Fibroblast of skin of left biceps (primary cell): ENCODE results near the gene RGS14.
"Not testable (repeated sequence)": the region's sequence is repeated elsewhere in the genome, so short reads cannot be mapped to it uniquely, and the experiment has no call there.

Source experiments
- DNase-seq, 2 experiments: peaks; one replicate each; pipeline ENCODE4 v3.0.0-alpha.2; 2013; ENCODE audit warnings: low read depth in 2 of 2

Gene RGS14

DNA sequence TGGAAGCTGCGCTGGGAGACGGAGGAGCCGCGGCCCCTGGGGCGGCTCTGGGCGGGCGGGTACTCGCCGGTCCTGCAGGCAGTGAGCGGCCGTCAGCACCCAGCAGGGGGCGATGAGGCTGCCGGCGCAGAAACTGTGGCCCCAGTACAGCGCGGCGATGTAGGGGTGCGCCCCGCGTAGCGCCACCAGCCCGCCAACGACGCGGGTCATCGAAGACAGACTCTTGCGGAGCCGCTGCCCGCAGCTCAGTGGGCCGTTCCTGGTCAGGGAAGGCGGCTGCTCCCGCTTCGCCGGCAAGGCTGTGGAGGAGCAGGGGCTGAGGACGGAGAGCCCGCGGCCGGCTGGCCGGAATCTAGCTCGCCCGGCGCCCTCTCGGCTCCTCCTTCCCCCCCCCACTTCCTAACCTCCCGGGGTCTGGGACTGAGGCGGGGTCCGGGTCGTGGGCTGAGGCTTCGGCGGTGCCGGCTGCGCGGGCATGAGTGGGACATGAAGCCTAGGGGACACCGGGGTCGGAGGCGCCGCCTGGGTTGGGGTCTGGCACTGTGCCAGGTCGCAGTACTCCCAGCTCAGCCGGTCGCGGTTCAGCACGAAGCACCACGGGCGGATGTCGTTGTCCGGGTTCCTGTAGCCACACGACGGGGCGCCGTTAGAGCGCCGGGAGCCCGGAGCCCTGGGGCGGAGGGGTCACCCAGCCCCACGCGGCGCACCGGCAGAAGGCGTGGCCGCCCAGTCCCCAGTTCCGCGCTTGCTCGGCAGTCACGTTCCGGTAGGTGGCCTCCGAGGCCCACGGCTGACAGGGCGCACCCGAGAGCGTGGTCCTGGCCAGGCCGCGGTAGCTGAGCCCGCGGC, 46.3 kb downstream of the RGS14 start:
- DNase-seq: no peak

DNA sequence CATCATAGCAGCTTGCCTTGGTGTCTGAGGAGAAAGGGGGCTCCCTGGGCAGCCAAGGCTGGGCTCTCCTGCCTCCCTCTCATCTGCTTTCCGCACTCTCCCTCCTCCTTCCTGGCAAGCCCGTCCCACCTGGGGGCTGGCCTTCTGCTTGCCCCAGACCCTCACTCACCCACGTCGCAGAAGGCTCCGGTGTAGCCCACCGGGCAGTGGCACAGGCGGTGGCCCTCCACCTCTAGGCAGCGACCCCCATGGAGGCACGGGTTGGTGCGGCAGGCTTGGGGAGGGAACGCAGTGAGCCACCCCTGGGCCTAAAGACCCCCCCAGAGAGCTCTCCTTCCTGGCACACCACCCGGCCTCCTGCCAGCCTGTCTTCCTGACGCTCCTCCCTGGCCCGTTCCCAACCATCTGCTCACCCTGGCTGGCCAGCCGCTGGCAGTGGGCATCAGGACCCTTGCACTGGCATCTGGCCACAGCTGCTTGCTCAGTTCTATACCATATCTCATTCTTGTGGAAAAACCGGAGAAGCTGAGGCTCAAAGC, 47.0 kb downstream of the RGS14 start:
- no peak for DNase-seq

DNA sequence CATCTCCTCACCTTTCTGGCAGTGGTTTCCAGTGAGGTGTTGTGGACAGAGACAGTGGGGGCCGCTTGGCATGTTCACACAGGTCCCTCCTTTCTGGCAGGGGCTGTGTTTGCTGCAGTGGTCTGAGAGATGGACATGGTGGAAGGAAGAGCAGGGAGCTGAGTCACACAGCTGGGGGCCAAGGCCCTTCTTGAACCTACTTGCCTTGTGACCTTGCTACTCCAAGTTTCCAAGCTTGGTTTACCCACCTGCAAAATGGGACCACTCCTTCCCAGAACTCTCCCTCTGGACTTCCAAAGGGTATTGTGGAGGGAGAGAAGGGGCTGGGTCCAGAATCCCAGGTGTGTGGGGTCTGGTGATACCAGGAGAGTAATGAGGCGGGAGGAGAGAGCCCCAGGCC, 47.6 kb downstream of the RGS14 start:
- DNase-seq: no peak

DNA sequence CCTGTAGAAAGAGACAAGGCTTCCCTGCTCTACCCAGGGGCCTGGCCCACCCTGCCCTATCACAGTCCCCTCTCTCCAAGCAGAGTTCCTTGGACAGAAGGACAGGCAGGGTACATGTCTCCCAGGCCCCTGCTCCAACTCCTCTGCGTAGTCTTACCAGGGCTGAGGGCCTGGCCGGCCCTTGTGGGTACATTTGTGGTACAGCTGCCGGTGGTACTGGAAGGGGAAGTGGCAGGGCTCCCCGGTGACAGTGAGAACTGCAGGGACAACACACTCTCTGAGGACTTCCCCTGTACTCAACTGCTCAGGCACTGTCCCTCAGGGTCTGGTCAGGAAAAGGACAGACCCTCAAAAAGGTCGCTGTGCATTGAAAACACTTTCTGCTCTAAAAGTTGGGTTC, 48.1 kb downstream of the RGS14 start:
- DNase-seq: no peak

DNA sequence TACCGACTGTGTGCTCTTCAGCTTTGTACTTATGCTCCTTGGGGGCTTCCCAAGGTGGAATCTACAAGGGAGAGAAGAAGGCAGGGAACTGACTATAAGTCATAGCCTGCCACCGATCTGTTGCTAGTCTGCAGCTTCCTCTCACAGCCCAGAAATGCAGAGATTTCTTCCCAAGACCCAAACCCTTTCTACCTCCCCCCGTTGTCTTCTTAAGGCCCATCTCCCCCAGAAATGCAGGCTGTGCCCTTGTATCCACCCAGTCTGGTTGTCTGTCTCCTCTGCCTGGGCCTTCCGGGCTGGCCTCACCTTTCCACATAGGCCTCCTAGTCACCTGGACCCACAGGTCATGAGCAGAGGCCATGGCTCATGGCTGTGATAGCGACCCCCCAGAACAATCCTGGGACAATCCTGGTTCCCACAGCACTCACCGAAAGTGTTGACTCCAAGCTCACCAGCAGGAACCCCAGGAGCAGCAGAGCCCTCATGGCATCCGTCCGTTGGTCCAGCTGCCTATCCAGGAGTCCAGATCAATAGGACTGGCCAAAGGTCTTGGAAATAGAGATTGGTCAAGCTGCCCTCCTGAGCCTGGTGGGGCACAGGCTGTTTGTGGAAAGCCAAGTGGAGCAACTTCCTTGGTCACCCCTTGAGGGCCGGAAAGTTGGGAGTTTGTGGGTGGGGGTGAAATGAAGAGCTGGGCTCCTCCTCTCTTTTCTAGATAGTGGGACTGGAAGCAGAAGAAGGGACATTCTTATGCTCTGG, 51.5 kb downstream of the RGS14 start, which contains the start of gene F12:
F12 (minus strand) TSS at position 522 of the 759 bp plus-strand sequence; CDS start at position 485, 37 bp downstream.
- no peak for DNase-seq

DNA sequence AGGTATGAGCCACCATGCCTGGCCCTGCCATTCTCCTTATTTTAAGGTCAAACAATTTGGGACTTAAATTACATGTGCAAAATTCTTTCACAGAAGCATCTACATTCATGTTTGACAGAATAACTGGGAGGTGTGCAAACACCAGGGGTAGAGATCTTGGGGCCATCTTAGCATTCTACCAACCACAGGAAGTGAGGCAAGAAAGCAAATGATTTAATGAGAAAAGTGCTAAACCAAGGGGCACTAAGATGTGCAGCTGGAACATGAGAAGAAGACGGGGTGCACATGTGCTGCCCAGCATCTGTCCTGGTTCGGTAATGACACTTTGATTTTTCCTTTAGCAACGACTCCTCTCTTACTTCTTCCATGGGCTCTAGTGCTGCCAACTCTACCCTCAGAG, 52.9 kb downstream of the RGS14 start:
- DNase-seq: no peak

DNA sequence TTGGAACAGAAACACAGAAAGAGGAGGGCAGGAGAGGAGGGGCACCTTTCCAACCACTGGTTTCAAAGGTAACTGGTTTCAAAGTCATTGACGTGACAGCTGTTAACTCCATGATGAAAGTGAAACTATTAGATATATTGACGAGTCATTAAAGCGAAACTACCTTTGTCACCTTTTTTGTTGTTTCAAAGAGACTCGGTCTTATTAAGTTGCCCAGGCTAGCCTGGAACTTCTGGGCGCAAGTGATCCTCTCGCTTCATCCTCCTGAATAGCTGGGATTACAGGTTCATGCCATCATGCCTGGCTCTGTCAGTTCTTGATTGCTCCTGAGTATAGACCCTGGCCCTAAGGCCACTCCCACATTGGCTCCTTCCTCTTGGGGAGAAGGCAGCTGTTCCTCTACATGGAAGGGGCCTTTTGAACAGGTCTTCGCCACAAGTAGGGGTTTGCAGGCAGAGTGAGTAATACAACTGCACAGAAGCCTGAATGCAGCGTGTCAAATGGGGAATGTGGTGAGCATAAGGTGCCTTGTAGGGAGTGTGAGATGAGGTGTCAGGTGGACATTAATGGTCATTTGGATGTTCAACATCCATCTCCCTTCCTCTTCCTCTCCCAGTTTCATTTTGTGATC, 55.0 kb downstream of the RGS14 start:
- no peak for DNase-seq

DNA sequence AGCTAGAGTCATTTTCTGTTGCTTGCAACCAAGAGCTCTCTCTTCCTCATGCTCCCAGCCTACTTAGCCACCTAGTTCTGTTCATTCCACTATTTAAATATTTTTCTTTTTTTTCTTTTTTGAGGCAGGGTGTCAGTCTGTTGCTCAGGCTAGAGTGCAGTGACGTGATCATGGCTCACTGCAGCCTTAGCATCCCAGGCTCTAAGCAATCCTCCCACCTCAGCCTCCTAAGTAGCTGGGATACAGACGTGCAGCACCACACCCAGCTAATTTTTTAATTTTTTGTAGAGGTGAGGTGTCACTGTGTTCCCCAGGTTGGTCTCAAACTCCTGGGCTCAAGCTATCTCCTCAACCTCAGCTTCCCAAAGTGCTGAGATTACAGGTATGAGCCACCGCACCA, 56.8 kb downstream of the RGS14 start:
- no peak for DNase-seq

DNA sequence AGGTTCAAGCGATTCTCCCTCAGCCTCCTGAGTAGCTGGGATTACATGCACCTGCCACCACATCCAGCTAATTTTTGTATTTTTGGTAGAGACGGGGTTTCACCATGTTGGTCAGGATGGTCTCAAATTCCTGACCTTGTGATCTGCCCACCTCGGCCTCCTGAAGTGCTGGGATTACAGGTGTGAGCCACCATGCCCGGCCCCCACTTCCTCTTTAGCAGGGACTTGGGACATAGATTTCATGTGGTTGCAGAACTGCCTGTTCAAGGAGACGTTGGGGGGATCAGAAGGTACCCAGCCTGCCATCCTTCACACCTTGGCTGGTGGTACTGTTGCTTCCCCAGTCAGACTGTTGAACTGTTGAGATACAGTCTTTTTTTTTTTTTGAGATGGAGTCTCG, 59.4 kb downstream of the RGS14 start:
- not testable (repeated sequence) for DNase-seq

DNA sequence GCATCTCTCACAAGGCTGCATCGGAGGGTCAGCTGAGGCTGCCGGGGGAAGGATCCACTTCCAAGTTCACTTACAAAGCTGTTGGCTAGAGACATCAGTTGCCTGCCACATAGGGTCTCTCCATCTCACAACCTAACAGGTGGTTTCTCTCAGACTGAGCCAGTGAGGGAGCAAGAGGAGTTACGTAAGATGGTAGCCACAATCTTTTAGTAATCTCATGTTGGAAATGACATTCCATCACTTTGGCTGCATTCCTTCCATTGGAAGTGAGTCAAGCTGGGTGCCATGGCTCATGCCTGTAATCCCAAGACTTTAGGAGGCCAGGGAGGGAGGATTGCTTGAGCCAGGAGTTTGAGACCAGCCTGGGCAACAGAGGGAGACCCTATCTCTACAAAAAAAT, 61.3 kb downstream of the RGS14 start:
- peak; percentile 30 to 34 for DNase-seq

DNA sequence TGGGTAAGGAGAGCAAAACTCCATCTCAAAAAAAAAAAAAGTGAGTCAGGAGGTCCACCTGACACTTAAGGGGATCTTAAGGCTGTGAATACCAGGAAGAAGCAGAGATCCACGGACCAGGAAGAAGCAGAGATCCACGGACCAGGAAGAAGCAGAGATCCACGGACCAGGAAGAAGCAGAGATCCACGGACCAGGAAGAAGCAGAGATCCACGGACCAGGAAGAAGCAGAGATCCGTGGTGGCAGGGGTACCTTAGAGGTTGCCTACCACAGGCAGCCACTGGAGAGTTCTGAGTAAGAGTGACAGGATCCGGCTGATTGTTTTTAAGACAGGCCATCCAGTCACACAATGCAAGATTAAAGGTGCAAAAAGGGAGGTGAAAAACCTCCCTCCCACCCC, 62.7 kb downstream of the RGS14 start:
- DNase-seq: not testable (repeated sequence)

DNA sequence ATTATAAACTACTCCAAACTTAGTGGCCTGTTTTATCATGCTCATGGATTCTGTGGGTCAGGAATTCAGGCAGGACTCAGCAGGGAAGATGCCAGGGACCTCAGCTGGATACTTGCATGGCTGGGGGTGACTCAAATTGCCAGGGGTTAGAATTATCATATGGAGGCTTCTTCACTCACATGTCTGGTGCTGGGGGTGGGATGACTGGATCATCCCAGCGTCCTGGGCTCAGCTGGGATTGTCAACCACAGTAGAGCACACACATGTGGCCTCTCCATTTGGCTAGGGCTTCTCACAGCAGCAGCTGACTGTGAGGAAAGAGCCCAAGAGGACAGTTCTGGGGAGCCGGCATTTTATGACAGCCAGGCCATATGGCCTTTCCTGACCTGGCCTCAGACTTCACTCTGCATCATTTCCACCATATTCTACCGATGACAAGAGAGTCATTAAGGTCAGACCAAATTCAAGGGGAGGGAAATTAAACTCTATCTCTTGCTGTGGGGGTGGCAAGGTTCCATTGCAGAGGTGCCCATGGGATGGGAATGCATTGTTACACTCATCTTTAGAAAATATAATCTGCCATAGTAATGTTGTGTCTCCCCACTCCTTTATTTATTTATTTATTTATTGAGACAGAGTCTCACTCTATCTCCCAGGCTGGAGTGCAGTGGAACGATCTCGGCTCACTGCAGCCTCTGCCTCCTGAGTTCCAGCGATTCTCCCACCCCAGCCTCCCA, 63.5 kb downstream of the RGS14 start:
- DNase-seq: no peak
